GM12874 (cell line): ENCODE results near the gene CDC27.

Source experiments
- TF ChIP-seq, protein P1 (sequence below): IDR thresholded peaks from 2 replicates; pipeline ENCODE4 v1.5.1; 2011; ENCODE audit warnings: low read depth, mild to moderate bottlenecking, control low read depth, low read length, moderate library complexity; ENCODE audit not compliant: insufficient read depth

The CDC27 gene

DNA sequence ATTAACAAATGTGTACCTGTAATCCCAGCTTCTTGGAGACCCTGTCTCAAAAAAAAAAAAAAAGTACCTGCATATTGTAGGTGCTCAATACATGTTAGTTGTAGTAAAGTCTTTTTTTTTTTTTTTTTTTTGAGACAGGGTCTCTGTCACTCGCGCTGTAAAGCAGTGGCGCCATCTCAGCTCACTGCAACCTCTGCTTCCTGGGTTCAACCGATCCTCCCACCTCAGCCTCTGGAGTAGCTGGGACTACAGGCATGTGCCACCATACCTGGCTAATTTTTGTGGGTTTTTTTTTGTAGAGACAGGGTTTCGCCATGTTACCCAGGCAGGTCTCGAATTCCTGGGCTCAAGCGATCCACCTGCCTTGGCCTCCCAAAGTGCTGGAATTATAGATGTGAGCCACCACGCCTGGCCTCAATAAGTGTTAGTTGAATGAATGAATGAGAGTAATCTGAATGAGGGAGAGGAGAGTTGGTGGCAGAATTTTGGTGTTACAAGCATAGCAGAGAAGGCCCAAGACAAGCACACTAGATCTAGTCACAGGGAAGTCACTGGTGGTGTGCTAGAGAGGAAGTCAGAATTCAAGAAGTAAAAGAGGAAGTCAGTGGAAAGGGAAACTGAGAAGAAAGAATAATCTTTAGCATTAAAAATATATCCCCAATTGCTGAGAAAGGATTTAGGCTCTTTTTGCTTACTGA lies 10.7 kb upstream of the CDC27 start:
- TF ChIP-seq, protein P1, sequence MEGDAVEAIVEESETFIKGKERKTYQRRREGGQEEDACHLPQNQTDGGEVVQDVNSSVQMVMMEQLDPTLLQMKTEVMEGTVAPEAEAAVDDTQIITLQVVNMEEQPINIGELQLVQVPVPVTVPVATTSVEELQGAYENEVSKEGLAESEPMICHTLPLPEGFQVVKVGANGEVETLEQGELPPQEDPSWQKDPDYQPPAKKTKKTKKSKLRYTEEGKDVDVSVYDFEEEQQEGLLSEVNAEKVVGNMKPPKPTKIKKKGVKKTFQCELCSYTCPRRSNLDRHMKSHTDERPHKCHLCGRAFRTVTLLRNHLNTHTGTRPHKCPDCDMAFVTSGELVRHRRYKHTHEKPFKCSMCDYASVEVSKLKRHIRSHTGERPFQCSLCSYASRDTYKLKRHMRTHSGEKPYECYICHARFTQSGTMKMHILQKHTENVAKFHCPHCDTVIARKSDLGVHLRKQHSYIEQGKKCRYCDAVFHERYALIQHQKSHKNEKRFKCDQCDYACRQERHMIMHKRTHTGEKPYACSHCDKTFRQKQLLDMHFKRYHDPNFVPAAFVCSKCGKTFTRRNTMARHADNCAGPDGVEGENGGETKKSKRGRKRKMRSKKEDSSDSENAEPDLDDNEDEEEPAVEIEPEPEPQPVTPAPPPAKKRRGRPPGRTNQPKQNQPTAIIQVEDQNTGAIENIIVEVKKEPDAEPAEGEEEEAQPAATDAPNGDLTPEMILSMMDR = no peak

DNA sequence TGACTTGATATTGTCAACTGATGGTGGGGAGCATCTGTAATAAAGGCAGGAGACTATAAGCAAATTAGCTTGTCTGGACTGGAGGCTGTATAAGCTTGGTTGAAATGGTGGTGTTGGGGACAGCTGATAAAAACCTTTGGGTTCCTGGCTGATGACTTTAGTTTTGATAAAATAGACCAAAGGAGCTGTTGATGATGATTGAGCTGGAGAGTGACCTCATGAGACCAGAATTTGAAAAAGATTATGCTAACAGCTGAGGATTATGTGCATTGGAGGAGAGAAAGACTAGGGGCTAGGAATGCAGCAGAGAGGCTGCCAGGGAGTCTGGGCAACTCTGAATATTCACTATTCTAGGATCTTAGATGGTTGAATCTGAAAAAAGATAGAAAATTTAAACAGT lies 8.7 kb upstream of the CDC27 start:
- TF ChIP-seq, protein P1 = no peak

DNA sequence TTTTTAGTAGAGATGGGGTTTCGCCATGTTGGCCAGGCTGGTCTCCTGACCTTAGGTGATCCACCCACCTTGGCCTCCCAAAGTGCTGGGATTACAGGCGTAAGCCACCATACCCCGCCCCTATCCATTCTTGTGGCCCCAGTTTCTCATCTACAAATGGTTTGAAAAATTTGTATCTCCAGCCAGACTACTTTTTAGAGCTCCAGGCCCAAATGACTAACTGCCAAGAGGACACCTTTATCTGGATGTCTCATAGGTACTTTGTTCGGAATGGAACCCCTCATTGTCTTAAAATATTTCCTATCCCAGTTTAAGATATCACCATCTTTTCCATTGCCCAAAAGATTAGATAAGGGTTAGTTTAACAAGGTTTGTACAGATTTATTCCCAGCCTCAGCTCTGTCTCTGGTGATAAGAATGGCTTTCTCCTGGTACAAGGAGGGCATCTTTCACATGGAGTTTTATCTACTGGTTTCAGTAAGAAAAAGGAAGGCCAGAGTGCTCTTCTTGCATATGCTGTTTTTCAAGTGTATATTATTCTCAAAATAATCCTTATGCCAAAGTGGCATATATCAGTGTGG lies 4.9 kb upstream of the CDC27 start:
- TF ChIP-seq, protein P1 = no peak

DNA sequence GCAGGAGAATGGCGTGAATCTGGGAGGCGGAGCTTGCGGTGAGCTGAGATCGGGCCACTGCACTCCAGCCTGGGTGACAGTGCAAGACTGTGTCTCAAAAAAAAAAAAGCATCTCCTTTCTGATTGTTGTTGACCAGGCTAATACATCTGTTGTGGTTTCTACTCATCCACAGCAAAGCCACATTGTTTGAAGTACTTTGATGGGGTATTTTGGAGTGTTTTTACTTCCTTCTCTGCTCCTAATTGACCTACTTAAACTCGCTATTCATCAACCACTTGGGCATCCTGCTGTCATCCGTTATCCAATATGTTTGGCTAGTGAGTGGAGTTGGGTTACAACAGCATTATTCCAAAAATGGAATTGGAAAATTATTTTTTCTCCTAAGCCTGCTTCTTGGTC lies 3.5 kb upstream of the CDC27 start:
- TF ChIP-seq, protein P1 = no peak

DNA sequence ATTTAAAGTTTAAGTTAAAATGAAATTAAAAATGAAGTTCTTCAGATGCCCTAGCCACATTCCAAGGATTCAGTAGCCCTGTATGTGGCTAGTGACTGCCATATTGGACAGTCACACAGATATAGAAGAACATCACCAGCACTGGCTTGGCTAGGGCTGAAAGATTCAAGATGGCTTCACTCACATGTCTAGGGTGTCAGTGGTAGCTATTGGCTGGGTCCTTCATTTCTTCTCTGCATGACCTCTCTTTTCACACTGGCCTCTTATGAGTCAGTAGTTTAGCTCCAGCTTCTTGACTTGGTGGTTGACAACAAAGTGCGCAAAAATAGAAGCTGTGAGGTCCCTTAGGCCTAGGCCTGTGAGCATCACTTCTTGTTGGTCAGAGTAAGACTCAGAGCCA lies 1.7 kb upstream of the CDC27 start:
- TF ChIP-seq, protein P1 = no peak

DNA sequence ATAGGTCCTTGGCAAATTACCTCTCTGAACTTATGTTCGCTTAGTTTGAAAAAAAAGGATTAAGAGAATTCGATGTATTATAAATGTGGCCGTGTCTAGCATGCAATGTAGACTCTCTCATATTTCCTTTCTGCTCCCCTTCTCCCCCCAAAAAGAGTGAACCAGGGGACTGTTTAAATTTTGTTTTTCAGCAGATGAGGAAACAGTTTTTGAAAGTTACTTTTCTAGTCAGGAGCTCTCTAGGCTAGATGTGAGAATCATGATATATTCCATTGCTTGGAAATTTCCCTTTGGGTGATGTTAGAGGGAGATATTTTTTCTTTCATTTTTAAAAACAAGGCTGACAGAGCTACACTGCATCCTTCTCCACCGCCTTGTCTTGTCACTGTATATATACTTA lies 1.1 kb upstream of the CDC27 start:
- TF ChIP-seq, protein P1 = no peak

DNA sequence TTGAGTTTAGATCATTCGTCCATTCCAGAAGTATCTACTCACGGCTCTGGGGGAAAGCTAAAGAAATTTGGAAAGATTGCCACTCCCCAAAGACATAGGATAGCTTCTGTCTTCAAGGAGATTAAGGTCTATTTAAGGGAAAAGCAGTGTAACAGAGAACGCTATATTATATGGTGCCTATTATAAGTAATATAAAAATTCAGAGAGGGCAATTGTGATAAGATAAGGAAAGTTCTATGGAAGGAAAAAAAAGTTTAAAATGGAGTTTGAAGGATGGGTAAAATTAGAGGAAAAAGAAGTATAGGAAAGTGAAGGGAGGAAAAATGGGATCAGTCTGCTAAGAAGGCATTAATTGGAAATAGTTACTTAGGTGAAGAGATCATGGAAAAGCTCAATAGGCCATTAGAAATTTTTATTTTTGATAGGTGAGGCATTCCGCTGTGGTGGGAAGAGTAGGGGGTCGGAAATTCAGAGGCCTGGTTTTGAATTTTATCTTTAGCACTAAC lies 690 bp upstream of the CDC27 start:
- TF ChIP-seq, protein P1 = no peak
